Ishikawa (cell line): ENCODE measurements around the gene CDH16.

Source experiments
- EP300 ChIP-seq: IDR thresholded peaks from 2 replicates; pipeline ENCODE4 v1.6.1; 2012; ENCODE audit warnings: borderline replicate concordance
- FOXM1 ChIP-seq: IDR thresholded peaks from 2 replicates; pipeline ENCODE4 v1.6.1; 2012; ENCODE audit warnings: low read depth, borderline replicate concordance
- RAD21 ChIP-seq: IDR thresholded peaks from 2 replicates; pipeline ENCODE4 v1.6.1; 2012; ENCODE audit warnings: low read depth
- TAF1 ChIP-seq: IDR thresholded peaks from 2 replicates; pipeline ENCODE4 v1.6.1; 2012; ENCODE audit warnings: low read depth, mild to moderate bottlenecking
- ZBTB7A ChIP-seq: IDR thresholded peaks from 2 replicates; pipeline ENCODE4 v1.6.1; 2012; ENCODE audit warnings: low read depth
- TF ChIP-seq, protein P1 (sequence below): IDR thresholded peaks from 2 replicates; pipeline ENCODE4 v1.6.1; 2012; ENCODE audit warnings: low read depth, mild to moderate bottlenecking
- TF ChIP-seq, protein P2 (sequence below): IDR thresholded peaks from 2 replicates; pipeline ENCODE4 v1.6.1; 2012

DNA sequence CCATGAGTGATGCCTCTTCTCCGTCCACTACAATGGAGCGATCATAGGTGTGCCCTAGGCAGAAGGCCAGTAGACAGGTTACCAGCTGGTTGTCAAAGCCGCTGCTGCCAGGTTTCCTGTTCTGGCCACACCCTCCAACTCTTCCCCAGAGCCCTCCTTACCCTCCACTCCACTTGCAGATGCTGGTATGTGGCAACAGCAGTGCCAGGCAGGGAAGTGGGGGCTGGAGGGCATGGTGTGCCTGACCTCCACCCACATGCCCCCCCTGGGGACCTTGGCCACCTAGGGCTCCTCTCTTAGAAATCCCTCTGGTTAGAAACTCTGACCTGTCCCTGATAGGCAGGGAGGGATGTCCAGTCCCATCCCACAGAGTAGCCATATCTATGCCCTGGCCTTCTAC is 5.2 kb upstream of the CDH16 start:
- TF ChIP-seq EP300, result no peak
- TF ChIP-seq, protein P1, sequence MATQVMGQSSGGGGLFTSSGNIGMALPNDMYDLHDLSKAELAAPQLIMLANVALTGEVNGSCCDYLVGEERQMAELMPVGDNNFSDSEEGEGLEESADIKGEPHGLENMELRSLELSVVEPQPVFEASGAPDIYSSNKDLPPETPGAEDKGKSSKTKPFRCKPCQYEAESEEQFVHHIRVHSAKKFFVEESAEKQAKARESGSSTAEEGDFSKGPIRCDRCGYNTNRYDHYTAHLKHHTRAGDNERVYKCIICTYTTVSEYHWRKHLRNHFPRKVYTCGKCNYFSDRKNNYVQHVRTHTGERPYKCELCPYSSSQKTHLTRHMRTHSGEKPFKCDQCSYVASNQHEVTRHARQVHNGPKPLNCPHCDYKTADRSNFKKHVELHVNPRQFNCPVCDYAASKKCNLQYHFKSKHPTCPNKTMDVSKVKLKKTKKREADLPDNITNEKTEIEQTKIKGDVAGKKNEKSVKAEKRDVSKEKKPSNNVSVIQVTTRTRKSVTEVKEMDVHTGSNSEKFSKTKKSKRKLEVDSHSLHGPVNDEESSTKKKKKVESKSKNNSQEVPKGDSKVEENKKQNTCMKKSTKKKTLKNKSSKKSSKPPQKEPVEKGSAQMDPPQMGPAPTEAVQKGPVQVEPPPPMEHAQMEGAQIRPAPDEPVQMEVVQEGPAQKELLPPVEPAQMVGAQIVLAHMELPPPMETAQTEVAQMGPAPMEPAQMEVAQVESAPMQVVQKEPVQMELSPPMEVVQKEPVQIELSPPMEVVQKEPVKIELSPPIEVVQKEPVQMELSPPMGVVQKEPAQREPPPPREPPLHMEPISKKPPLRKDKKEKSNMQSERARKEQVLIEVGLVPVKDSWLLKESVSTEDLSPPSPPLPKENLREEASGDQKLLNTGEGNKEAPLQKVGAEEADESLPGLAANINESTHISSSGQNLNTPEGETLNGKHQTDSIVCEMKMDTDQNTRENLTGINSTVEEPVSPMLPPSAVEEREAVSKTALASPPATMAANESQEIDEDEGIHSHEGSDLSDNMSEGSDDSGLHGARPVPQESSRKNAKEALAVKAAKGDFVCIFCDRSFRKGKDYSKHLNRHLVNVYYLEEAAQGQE, result no peak
- TF ChIP-seq ZBTB7A, result no peak
- TF ChIP-seq FOXM1, result no peak
- TF ChIP-seq TAF1, result no peak
- no peak for TF ChIP-seq RAD21
- TF ChIP-seq, protein P2, sequence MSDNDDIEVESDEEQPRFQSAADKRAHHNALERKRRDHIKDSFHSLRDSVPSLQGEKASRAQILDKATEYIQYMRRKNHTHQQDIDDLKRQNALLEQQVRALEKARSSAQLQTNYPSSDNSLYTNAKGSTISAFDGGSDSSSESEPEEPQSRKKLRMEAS, result no peak
